GM18508 (cell line): ENCODE data around the gene PGM3.

ENCODE experiments used
- ATAC-seq: cut with Tn5 transposase; IDR thresholded peaks from one replicate; pipeline ENCODE4 v1.9.1; 2021; ENCODE audit warnings: moderate number of reproducible peaks; ENCODE audit not compliant: insufficient read depth, unreplicated experiment

The PGM3 gene

DNA sequence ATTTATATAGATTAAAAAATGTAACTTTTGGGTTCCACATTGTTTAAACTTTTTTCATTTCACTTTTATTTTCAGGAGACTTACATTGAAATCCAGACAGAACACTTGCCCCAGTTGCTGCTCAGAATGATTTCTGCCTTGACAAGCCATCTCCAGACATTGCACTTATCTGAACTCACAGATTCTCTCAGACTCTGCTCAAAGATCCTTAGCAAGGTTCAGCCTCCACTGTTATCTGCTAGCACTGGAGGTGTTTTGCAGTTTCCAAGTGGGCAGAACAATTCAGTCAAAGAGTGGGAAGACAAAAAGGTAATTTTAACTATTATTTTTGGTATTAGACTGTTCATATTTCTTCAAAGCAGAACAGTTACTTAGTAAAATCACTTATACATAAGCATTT, 67.6 kb downstream of the PGM3 start:
- ATAC-seq = no peak

DNA sequence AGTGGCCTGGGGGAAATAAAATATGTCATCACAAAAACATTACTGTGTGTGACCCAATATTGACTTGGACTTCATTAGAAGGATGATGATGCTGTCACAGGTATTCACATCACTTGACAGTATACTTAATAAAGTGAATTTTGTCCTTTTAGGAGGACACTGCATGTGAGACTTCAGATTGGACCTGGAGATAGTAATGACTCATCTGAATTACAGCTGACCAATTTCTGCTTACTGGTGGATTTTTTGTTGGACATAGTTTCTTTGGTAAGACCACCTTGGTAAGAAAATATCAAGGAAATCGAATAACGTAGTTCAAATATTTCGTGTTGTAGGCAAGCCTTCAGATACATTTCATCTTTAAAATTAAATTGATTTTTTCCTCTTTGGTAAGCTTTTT, 68.5 kb downstream of the PGM3 start:
- ATAC-seq = no peak

DNA sequence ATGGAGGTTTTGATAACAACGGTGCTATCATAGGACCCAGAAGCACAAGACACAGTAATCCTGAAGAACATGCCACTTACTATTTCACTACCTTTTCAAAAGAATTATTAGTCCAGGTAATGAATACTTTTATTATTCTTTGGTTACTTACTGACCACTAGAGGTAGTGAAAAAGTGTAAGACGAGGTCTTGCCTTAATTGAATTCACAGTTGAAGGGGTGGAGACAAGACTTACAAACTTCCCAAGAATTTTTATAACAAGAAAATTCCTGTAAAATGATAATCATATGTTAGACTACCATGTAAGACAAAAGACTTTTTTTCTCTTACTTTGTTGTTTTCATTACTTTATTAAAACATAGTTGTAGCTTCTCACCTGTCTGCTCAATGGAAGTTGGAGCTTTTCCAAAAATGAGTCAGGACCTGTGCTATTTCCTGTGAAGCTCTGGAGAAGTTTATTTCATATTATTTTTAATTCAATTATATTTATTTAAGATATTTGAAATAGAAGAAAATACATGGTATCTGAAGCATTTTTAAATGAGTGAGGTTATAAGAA, 73.2 kb downstream of the PGM3 start:
- ATAC-seq = no peak

DNA sequence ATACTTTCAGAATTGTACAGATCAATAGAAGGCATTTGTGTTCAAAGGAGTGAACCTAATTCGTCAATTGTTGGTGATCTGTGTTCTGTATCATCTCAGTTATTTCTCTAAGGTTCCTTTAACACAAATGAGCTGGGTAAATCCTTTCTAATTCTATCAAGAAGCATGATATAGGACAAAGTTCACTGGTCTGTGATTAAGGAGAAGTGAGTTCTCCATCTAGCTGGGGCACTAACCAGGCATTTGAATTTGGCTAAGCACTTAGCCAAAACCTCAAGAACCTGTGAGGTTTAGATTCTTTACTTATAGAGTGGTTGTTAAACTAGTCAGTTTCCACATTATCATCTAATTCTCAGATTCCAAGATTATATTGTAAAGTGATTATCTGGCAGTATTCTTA, 75.3 kb downstream of the PGM3 start:
- no peak for ATAC-seq
